ENCODE data around the gene RMI1. TPM values are rescaled to one million over a fixed set of nuclear protein-coding genes. Genes with fewer than 3 reads are reported as not detected.
"Not testable (repeated sequence)": the region's sequence is repeated elsewhere in the genome, so short reads cannot be mapped to it uniquely, and the experiment has no call there.

Gene RMI1
- total RNA-seq, 2 experiments from 2014 or later = 25.0 to 25.5 TPM

- peaks cover 26% of the 10 kb centered on the region for H3K36me3 Mint-ChIP-seq (ENCODE audit: low read depth)
- H3K27ac Mint-ChIP-seq; POLR2A ChIA-PET; H3K4me3 Mint-ChIP-seq; H3K27me3 Mint-ChIP-seq; ATAC-seq; H3K9me3 Mint-ChIP-seq (ENCODE audit: low read depth); intact Hi-C loops (cut with DNase I, micrococcal nuclease); CTCF ChIA-PET; H3K4me1 Mint-ChIP-seq; DNase-seq: not testable (repeated sequence)
These were observed 32.5 kb upstream of the RMI1 start for GRCh38 chr9:83948096-83948495.

- Mint-ChIP-seq H3K4me1 (peaks cover 20% of the 10 kb centered on the region), H3K9me3 (ENCODE audit: low read depth) (no peaks in the 10 kb centered on the region), H3K27ac (peak overlapping the region; percentile 97), H3K27me3 (no peaks in the 10 kb centered on the region), H3K4me3 (peak overlapping the region; percentile 96), H3K36me3 (ENCODE audit: low read depth) (peaks cover 28% of the 10 kb centered on the region)
- ChIA-PET CTCF (no interaction called here), POLR2A (interaction anchor here (1.0 to 1.3 kb wide), 3 partner anchors 9 to 340 kb away, joined by 3 to 7 read pairs (median 4); partner anchors contain the start of genes HNRNPK and RMI1)
- ATAC-seq = peak; percentile 57
- DNase-seq = peak; percentile 57
- intact Hi-C loops (cut with DNase I, micrococcal nuclease) = loop anchor here (1.0 to 2.0 kb wide), 3 partner anchors 23 to 35 kb away; partner anchors contain the start of genes HNRNPK (in 1 of the 2), KIF27 (in 1 of the 2) and RMI1 (in 1 of the 2)
These were observed 24.5 kb upstream of the RMI1 start for GRCh38 chr9:83956086-83956435.

- CTCF ChIA-PET = no interaction called here
- POLR2A ChIA-PET = interaction anchor here (1.0 to 1.3 kb wide), 3 partner anchors 8 to 339 kb away, joined by 3 to 7 read pairs (median 4); partner anchors contain the start of genes HNRNPK and RMI1
- H3K4me3 Mint-ChIP-seq = peak overlapping the region; percentile 96
- no peaks in the 10 kb centered on the region for H3K9me3 Mint-ChIP-seq (ENCODE audit: low read depth)
- intact Hi-C loops (cut with DNase I, micrococcal nuclease) = loop anchor here (1.0 to 2.0 kb wide), 3 partner anchors 23 to 35 kb away; partner anchors contain the start of genes HNRNPK (in 1 of the 2), KIF27 (in 1 of the 2) and RMI1 (in 1 of the 2)
- peak overlapping the region; percentile 97 for H3K27ac Mint-ChIP-seq
- peak; percentile 80 for ATAC-seq
- H3K27me3 Mint-ChIP-seq = no peaks in the 10 kb centered on the region
- peaks cover 27% of the 10 kb centered on the region for H3K36me3 Mint-ChIP-seq (ENCODE audit: low read depth)
- peaks cover 20% of the 10 kb centered on the region for H3K4me1 Mint-ChIP-seq
- DNase-seq = peak; percentile 81
These were observed 24.0 kb upstream of the RMI1 start for GRCh38 chr9:83956436-83957247.

- no peaks in the 10 kb centered on the region for H3K9me3 Mint-ChIP-seq (ENCODE audit: low read depth)
- DNase-seq = no peak
- ChIA-PET POLR2A (interaction anchor here (1.3 kb wide), 1 partner anchor 23 kb away, joined by 3 read pairs; the partner anchor contains the start of genes HNRNPK and RMI1), CTCF (interaction anchor here (1.2 kb wide), 1 partner anchor 14 kb away, joined by 5 read pairs; no protein-coding TSS in a partner anchor)
- intact Hi-C loops (cut with DNase I, micrococcal nuclease) = loop anchor here in 1 of 2 experiments (2.0 kb wide), 1 partner anchor 24 kb away; the partner anchor contains the start of genes HNRNPK and RMI1
- H3K4me3 Mint-ChIP-seq = peak overlapping the region; percentile 96
- H3K4me1 Mint-ChIP-seq = peaks cover 20% of the 10 kb centered on the region
- ATAC-seq = no peak
- peak overlapping the region; percentile 97 for H3K27ac Mint-ChIP-seq
- no peaks in the 10 kb centered on the region for H3K27me3 Mint-ChIP-seq
- peaks cover 27% of the 10 kb centered on the region for H3K36me3 Mint-ChIP-seq (ENCODE audit: low read depth)
These were observed 23.4 kb upstream of the RMI1 start for GRCh38 chr9:83957248-83957513.

GRCh38 chr9:83959061-83959460 lies 21.5 kb upstream of the RMI1 start:
- CTCF ChIA-PET = no interaction called here
- H3K9me3 Mint-ChIP-seq (ENCODE audit: low read depth) = no peaks in the 10 kb centered on the region
- no peaks in the 10 kb centered on the region for H3K27me3 Mint-ChIP-seq
- peaks cover 19% of the 10 kb centered on the region for H3K36me3 Mint-ChIP-seq (ENCODE audit: low read depth)
- H3K4me1 Mint-ChIP-seq = peaks cover 20% of the 10 kb centered on the region
- DNase-seq (no peak), ATAC-seq (no peak)
- intact Hi-C loops (cut with DNase I, micrococcal nuclease) = no loop called here
- no peak overlapping the region for H3K4me3 Mint-ChIP-seq
- no peak overlapping the region for H3K27ac Mint-ChIP-seq
- POLR2A ChIA-PET = interaction anchor here (0.7 to 1.0 kb wide), 2 partner anchors 13 to 21 kb away, joined by 3 to 4 read pairs; partner anchors contain the start of gene HNRNPK

- DNase-seq (no peak), ATAC-seq (no peak)
- no peak overlapping the region for H3K4me3 Mint-ChIP-seq
- no peaks in the 10 kb centered on the region for H3K9me3 Mint-ChIP-seq (ENCODE audit: low read depth)
- peaks cover 13% of the 10 kb centered on the region for H3K4me1 Mint-ChIP-seq
- no peak overlapping the region for H3K27ac Mint-ChIP-seq
- ChIA-PET POLR2A (interaction anchor here (1.4 to 1.9 kb wide), 2 partner anchors 10 to 19 kb away, joined by 7 read pairs; partner anchors contain the start of genes HNRNPK and RMI1), CTCF (interaction anchor here (1.8 kb wide), 1 partner anchor 17 kb away, joined by 5 read pairs; no protein-coding TSS in a partner anchor)
- intact Hi-C loops (cut with DNase I, micrococcal nuclease) = no loop called here
- H3K36me3 Mint-ChIP-seq (ENCODE audit: low read depth) = peaks cover 9% of the 10 kb centered on the region
- H3K27me3 Mint-ChIP-seq = no peaks in the 10 kb centered on the region
These were observed 19.6 kb upstream of the RMI1 start for GRCh38 chr9:83960991-83961390.

GRCh38 chr9:83962165-83962564 lies 18.4 kb upstream of the RMI1 start:
- DNase-seq (no peak), ATAC-seq (no peak)
- no peaks in the 10 kb centered on the region for H3K27me3 Mint-ChIP-seq
- ChIA-PET CTCF (interaction anchor here (1.1 to 1.8 kb wide), 2 partner anchors 16 to 211 kb away, joined by 4 to 5 read pairs; no protein-coding TSS in a partner anchor), POLR2A (interaction anchor here (0.6 to 2.3 kb wide), 3 partner anchors 9 to 324 kb away, joined by 4 to 11 read pairs (median 7); partner anchors contain the start of genes HNRNPK and RMI1)
- no peak overlapping the region for H3K27ac Mint-ChIP-seq
- H3K4me3 Mint-ChIP-seq = no peak overlapping the region
- peaks cover 14% of the 10 kb centered on the region for H3K36me3 Mint-ChIP-seq (ENCODE audit: low read depth)
- peaks cover 5% of the 10 kb centered on the region for H3K4me1 Mint-ChIP-seq
- no peaks in the 10 kb centered on the region for H3K9me3 Mint-ChIP-seq (ENCODE audit: low read depth)
- intact Hi-C loops (cut with DNase I, micrococcal nuclease) = no loop called here

- Mint-ChIP-seq H3K27me3 (no peaks in the 10 kb centered on the region), H3K36me3 (ENCODE audit: low read depth) (peaks cover 38% of the 10 kb centered on the region), H3K9me3 (ENCODE audit: low read depth) (no peaks in the 10 kb centered on the region), H3K27ac (peak overlapping the region; percentile 74), H3K4me1 (peaks cover 3% of the 10 kb centered on the region), H3K4me3 (no peak overlapping the region)
- ATAC-seq (peak; percentile 23), DNase-seq (no peak)
- intact Hi-C loops (cut with DNase I, micrococcal nuclease) = loop anchor here (2.0 kb wide), 1 partner anchor 14 kb away; no protein-coding TSS in a partner anchor
- ChIA-PET POLR2A (interaction anchor here (0.6 to 1.4 kb wide), 6 partner anchors 9 to 331 kb away, joined by 3 to 8 read pairs (median 4); partner anchors contain the start of genes HNRNPK and RMI1), CTCF (no interaction called here)
These were observed 15.6 kb upstream of the RMI1 start for GRCh38 chr9:83964973-83965349.

- intact Hi-C loops (cut with DNase I, micrococcal nuclease) = loop anchor here (2.0 kb wide), 1 partner anchor 13 kb away; no protein-coding TSS in a partner anchor
- ChIA-PET CTCF (no interaction called here), POLR2A (interaction anchor here (1.2 to 1.4 kb wide), 3 partner anchors 9 to 15 kb away, joined by 4 to 8 read pairs (median 6); partner anchors contain the start of genes HNRNPK and RMI1)
- no peak for DNase-seq
- peaks cover 44% of the 10 kb centered on the region for H3K36me3 Mint-ChIP-seq (ENCODE audit: low read depth)
- peak overlapping the region; percentile 74 for H3K27ac Mint-ChIP-seq
- peaks cover 5% of the 10 kb centered on the region for H3K4me1 Mint-ChIP-seq
- no peaks in the 10 kb centered on the region for H3K27me3 Mint-ChIP-seq
- H3K9me3 Mint-ChIP-seq (ENCODE audit: low read depth) = no peaks in the 10 kb centered on the region
- H3K4me3 Mint-ChIP-seq = no peak overlapping the region
- peak; percentile 27 for ATAC-seq
These were observed 15.0 kb upstream of the RMI1 start for GRCh38 chr9:83965350-83966208.

- Mint-ChIP-seq H3K27me3 (no peaks in the 10 kb centered on the region), H3K9me3 (ENCODE audit: low read depth) (no peaks in the 10 kb centered on the region), H3K27ac (no peak overlapping the region), H3K4me1 (peaks cover 7% of the 10 kb centered on the region), H3K36me3 (ENCODE audit: low read depth) (peaks cover 50% of the 10 kb centered on the region), H3K4me3 (no peak overlapping the region)
- DNase-seq = no peak
- ATAC-seq = peak; percentile 12
- intact Hi-C loops (cut with DNase I, micrococcal nuclease) = no loop called here
- POLR2A ChIA-PET = interaction anchor here (1.4 kb wide), 1 partner anchor 14 kb away, joined by 8 read pairs; the partner anchor contains the start of genes HNRNPK and RMI1
- CTCF ChIA-PET = no interaction called here
These were observed 14.4 kb upstream of the RMI1 start for GRCh38 chr9:83966209-83966582.

- Mint-ChIP-seq H3K4me1 (peaks cover 14% of the 10 kb centered on the region), H3K9me3 (ENCODE audit: low read depth) (no peaks in the 10 kb centered on the region), H3K36me3 (ENCODE audit: low read depth) (peaks cover 59% of the 10 kb centered on the region), H3K27me3 (no peaks in the 10 kb centered on the region), H3K4me3 (no peak overlapping the region), H3K27ac (peak overlapping the region; percentile 52)
- POLR2A ChIA-PET = no interaction called here
- no peak for ATAC-seq
- intact Hi-C loops (cut with DNase I, micrococcal nuclease) = no loop called here
- CTCF ChIA-PET = no interaction called here
- no peak for DNase-seq
These were observed 13.5 kb upstream of the RMI1 start for GRCh38 chr9:83967073-83967472.

All from activated CD4-positive, alpha-beta T cell treated with anti-CD3 and anti-CD28 coated beads for 36 hours (primary cell).